Esophagus muscularis mucosa (tissue), 4 donors: Measurements from ENCODE around the gene SPEG. TPM values are rescaled to one million over a fixed set of nuclear protein-coding genes. Genes with fewer than 3 reads are reported as not detected.

Source experiments
- DNase-seq: peaks from one replicate; pipeline ENCODE4 v3.0.0-alpha.2; 2017; ENCODE audit errors: extremely low spot score
- H3K27ac ChIP-seq, 4 donors: fragments of 200-600 bp; sonication (generic); replicated peaks in 1 of 4; 1 replicate in 3 of 4; 2 replicates in 1 of 4; pipeline ENCODE4 v1.5.1; 2016 to 2019; ENCODE audit warnings: mild to moderate bottlenecking in 1 of 4
- H3K27me3 ChIP-seq, 4 donors: fragments of 200-600 bp; sonication (generic); one replicate each; pipeline versions ENCODE4 v1.5.1 to v1.6.0; 2016 to 2019
- H3K36me3 ChIP-seq, 4 donors: fragments of 200-600 bp; sonication (generic); one replicate each; pipeline ENCODE4 v1.5.1; 2016 to 2019
- H3K4me1 ChIP-seq, 4 donors: fragments of 200-600 bp; sonication (generic); one replicate each; pipeline ENCODE4 v1.5.1; 2016 to 2019
- H3K4me3 ChIP-seq, 4 donors: fragments of 200-600 bp; sonication (generic); 1 replicate in 2 of 4; 2 replicates in 2 of 4; pipeline ENCODE4 v1.5.1; 2016 to 2019; ENCODE audit warnings: mild to moderate bottlenecking in 4 of 4, moderate library complexity in 1 of 4
- H3K9me3 ChIP-seq, 4 donors: fragments of 200-600 bp; sonication (generic); 1 replicate in 3 of 4; 2 replicates in 1 of 4; pipeline ENCODE4 v1.5.1; 2016 to 2019
- EP300 ChIP-seq: sonication (generic); formaldehyde crosslinking; IDR thresholded peaks from one replicate; pipeline ENCODE4 v1.6.1; 2017; ENCODE audit warnings: antibody characterized with exemption
- POLR2A ChIP-seq: fragments of 450-650 bp; IDR thresholded peaks from one replicate; pipeline ENCODE4 v1.6.1; 2017; ENCODE audit warnings: antibody characterized with exemption, moderate library complexity, mild to moderate bottlenecking, low read depth
- POLR2AphosphoS5 ChIP-seq, 2 donors: sonication (generic); formaldehyde crosslinking; IDR thresholded peaks; one replicate each; pipeline ENCODE4 v1.6.1; 2017; ENCODE audit warnings: antibody characterized with exemption in 2 of 2
- WGBS: methylation state at CpG from one replicate; pipeline ENCODE4 v1.1.5; 2018; 5-methylcytosine and 5-hydroxymethylcytosine counted together
- intact Hi-C: fragments of 100-400 bp; cut with DNase I; formaldehyde crosslinking; loops from one replicate; pipeline ENCODE4 v1.15.1; 2023
- total RNA-seq, 4 donors: library from RNA; depleted of rRNA; stranded (reverse); fragments of >200 nt; gene quantifications; one replicate each; pipeline versions ENCODE4 v1.1.0 to v1.2.1, GENCODE V29; 2016
- TF ChIP-seq, protein P1 (sequence below), 3 experiments: fragments of 200-600 bp in 2 of 3; fragments of 450-650 bp in 1 of 3; sonication (generic) in 2 of 3; IDR thresholded peaks; one replicate each; pipeline ENCODE4 v1.5.1; 2017 to 2019; ENCODE audit warnings: antibody characterized with exemption in 3 of 3, mild to moderate bottlenecking in 2 of 3, moderate library complexity in 1 of 3

Gene SPEG
- total RNA-seq, 4 donors from 2014 or later: 115 to 251 (median 180) TPM

GRCh38 chr2:219443697-219444023 is 9.0 kb downstream of the SPEG start:
- H3K9me3 ChIP-seq: no peaks in the 10 kb centered on the region
- peak overlapping the region; percentile 35 to 85 (median 72) for H3K4me3 ChIP-seq
- intact Hi-C loops: no loop called here
- peaks cover 38 to 100% (median 99%) of the 10 kb centered on the region in 4 donors for H3K4me1 ChIP-seq
- TF ChIP-seq POLR2AphosphoS5 (IDR thresholded peaks at IDR 0.05) (no peak), POLR2A (no peak), EP300 (no peak)
- TF ChIP-seq, protein P1, sequence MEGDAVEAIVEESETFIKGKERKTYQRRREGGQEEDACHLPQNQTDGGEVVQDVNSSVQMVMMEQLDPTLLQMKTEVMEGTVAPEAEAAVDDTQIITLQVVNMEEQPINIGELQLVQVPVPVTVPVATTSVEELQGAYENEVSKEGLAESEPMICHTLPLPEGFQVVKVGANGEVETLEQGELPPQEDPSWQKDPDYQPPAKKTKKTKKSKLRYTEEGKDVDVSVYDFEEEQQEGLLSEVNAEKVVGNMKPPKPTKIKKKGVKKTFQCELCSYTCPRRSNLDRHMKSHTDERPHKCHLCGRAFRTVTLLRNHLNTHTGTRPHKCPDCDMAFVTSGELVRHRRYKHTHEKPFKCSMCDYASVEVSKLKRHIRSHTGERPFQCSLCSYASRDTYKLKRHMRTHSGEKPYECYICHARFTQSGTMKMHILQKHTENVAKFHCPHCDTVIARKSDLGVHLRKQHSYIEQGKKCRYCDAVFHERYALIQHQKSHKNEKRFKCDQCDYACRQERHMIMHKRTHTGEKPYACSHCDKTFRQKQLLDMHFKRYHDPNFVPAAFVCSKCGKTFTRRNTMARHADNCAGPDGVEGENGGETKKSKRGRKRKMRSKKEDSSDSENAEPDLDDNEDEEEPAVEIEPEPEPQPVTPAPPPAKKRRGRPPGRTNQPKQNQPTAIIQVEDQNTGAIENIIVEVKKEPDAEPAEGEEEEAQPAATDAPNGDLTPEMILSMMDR (IDR thresholded peaks at IDR 0.05): no peak
- H3K36me3 ChIP-seq: peaks cover 0 to 6% (median 0%) of the 10 kb centered on the region in 4 donors
- peaks cover 0 to 55% (median 0%) of the 10 kb centered on the region in 4 donors for H3K27me3 ChIP-seq
- no peak for DNase-seq
- WGBS: 67% methylated on average over 2 of the region's 3 CpGs
- peak overlapping the region; percentile 94 to 99 (median 96) for H3K27ac ChIP-seq

GRCh38 chr2:219444566-219445091 is 10.0 kb downstream of the SPEG start:
- H3K4me1 ChIP-seq: peaks cover 38 to 100% (median 99%) of the 10 kb centered on the region in 4 donors
- no peak for DNase-seq
- peak overlapping the region; percentile 94 to 99 (median 96) for H3K27ac ChIP-seq
- intact Hi-C loops: loop anchor here (5.0 kb wide), 1 partner anchor 37 kb away; no protein-coding TSS in a partner anchor
- peaks cover 0 to 63% (median 0%) of the 10 kb centered on the region in 4 donors for H3K27me3 ChIP-seq
- TF ChIP-seq POLR2AphosphoS5 (IDR thresholded peaks at IDR 0.05) (peak in 1 of 2 donors; percentile 55), POLR2A (no peak), EP300 (no peak)
- TF ChIP-seq, protein P1 (IDR thresholded peaks at IDR 0.05): no peak
- WGBS: 61% methylated on average over 7 of the region's 23 CpGs
- H3K4me3 ChIP-seq: peak overlapping the region; percentile 35 to 85 (median 72)
- peaks cover 0 to 8% (median 1%) of the 10 kb centered on the region in 4 donors for H3K36me3 ChIP-seq
- no peaks in the 10 kb centered on the region for H3K9me3 ChIP-seq

DNA sequence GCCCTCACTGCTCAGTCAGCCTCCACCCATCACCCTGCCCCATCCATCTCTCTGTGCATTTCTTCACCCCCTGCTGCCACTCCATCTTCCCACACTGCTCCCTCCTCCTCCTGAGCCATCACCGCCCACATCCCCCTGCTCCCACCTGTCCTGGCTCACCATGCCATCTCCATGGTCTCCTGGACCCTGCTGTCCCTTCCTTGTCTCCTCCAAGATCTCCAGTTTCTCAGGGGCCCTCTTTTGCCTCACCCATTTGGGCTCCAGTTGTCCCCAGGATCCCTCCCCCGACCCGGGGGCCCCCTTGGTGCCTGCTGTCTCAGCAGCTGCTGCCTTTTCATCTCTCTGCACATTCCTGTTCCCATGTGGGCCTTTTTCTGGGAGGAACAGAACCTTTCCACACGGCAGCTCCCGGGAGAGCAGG is 10.6 kb downstream of the SPEG start:
- WGBS: 40% methylated on average over 5 of the region's 5 CpGs
- intact Hi-C loops: loop anchor here (5.0 kb wide), 1 partner anchor 38 kb away; no protein-coding TSS in a partner anchor
- Histone ChIP-seq H3K27me3 (peaks cover 0 to 63% (median 0%) of the 10 kb centered on the region in 4 donors), H3K27ac (peak overlapping the region; percentile 94 to 99 (median 96)), H3K9me3 (no peaks in the 10 kb centered on the region), H3K36me3 (peaks cover 0 to 8% (median 7%) of the 10 kb centered on the region in 4 donors), H3K4me3 (peak overlapping the region; percentile 35 to 85 (median 72)), H3K4me1 (peaks cover 38 to 100% (median 99%) of the 10 kb centered on the region in 4 donors)
- no peak for TF ChIP-seq EP300
- TF ChIP-seq, protein P1 (IDR thresholded peaks at IDR 0.05): no peak
- TF ChIP-seq POLR2A: no peak
- TF ChIP-seq POLR2AphosphoS5 (IDR thresholded peaks at IDR 0.05): no peak
- DNase-seq: no peak

DNA sequence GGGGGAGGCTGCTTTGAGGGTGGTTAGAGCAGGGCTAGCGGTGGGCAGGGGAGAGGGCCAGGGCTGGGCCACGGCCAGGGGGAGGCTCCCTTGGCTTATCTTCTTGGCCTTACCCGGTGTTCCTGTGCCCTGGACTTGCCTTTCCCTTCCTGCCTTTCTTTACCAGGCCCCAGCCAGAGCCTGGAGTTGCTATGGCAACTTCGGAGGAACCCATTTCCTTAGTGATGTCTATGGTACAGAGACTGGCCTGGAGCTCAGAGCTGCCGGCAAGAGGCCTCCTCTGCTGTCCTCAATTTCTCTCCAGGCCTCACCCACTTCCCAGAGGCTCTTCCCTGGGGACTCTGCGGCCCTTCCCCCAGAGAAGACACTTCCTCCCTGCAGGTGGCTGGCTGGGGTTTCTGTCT is 11.5 kb downstream of the SPEG start:
- Histone ChIP-seq H3K27ac (peak overlapping the region; percentile 94 to 99 (median 96)), H3K4me1 (peaks cover 33 to 100% (median 99%) of the 10 kb centered on the region in 4 donors), H3K36me3 (peaks cover 0 to 9% (median 7%) of the 10 kb centered on the region in 4 donors), H3K27me3 (peaks cover 0 to 61% (median 0%) of the 10 kb centered on the region in 4 donors), H3K9me3 (no peaks in the 10 kb centered on the region), H3K4me3 (peak overlapping the region in 2 of 4 donors; percentile 78 to 85)
- TF ChIP-seq POLR2AphosphoS5 (IDR thresholded peaks at IDR 0.05) (peak; percentile 26 to 63), POLR2A (no peak), EP300 (no peak)
- TF ChIP-seq, protein P1 (IDR thresholded peaks at IDR 0.05): no peak
- no peak for DNase-seq
- WGBS: 34% methylated on average over 3 of the region's 6 CpGs
- intact Hi-C loops: loop anchor here (5.0 kb wide), 1 partner anchor 39 kb away; no protein-coding TSS in a partner anchor
